Hepatocyte (in vitro differentiated cells): Measurements from ENCODE around the gene NXPH4.

Source experiments
- CTCF ChIP-seq: fragments of 200-600 bp; sonication (generic); IDR thresholded peaks from 2 replicates; pipeline ENCODE4 v1.5.1; 2016; ENCODE audit warnings: antibody characterized with exemption, mild to moderate bottlenecking; ENCODE audit not compliant: poor library complexity
- EZH2 ChIP-seq: fragments of 200-600 bp; sonication (generic); IDR thresholded peaks from 2 replicates; pipeline ENCODE4 v1.6.1; 2016; ENCODE audit warnings: antibody characterized with exemption, mild to moderate bottlenecking, borderline replicate concordance

GRCh38 chr12:57176139-57176477 is 40.5 kb upstream of the NXPH4 start:
- no peak for TF ChIP-seq CTCF
- TF ChIP-seq EZH2, result no peak
